ENCODE measurements around the gene MEGF6. TPM values are rescaled to one million over a fixed set of nuclear protein-coding genes. Genes with fewer than 3 reads are reported as not detected.
A peak's percentile ranks its signal among the peaks of the same experiment; 100 is the strongest.

Gene MEGF6
- total and polyA plus RNA-seq, 8 donors, result 40.6 to 108 (median 51.5) TPM

DNA sequence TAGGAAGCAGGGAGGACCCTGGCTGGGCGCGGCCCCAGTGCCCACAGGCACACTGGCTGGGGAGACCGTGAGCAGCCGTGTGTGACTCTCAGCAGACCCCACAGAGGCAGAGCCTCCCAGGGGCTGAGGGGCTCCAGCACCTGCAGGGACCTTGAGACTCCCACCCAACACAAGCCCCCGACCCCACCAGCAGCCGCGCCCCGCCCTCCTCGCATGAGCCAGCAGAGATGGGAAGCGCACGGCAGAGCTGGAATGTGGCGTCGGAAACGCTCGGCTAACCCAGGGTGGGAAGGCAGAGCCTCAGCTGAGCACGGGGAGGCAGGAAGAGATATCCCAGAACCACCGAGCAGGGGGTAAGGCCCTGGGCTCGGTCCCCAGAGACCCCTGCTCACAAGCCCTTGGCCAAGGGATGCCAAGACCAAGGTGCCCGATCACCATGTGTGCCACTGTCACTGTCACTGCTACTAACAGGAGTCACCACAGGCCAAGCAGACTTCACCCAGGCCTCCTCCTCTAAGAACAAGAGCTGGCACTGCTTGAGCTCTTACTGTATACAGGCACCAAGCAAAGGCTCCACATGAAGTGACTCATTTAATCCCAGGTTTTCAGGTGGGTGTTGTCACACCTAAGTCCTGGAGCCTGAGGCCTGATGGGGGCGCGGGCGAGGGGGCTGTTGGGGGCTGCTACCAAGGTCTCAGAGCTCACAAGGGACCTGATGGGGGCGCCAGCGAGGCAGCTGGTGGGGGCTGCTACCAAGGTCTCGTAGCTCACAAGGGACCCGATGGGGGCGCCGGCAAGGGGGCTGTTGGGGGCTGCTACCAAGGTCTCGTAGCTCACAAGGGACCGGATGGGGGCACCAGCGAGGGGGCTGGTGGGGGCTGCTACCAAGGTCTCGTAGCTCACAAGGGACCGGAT, 20.1 kb downstream of the MEGF6 start:
- DNase-seq (no peak), ATAC-seq (peak; percentile 9)
- no peaks in the 10 kb centered on the region for H3K9me3 ChIP-seq
- intact Hi-C loops (cut with DNase I), result no loop called here
- H3K4me3 ChIP-seq, result no peak overlapping the region
- peak overlapping the region; percentile 33 to 55 for H3K27ac ChIP-seq
- no peaks in the 10 kb centered on the region for H3K27me3 ChIP-seq
- H3K36me3 ChIP-seq, result no peaks in the 10 kb centered on the region
- H3K4me1 ChIP-seq, result peaks cover 16 to 31% of the 10 kb centered on the region in 2 donors
- TF ChIP-seq, protein P1, sequence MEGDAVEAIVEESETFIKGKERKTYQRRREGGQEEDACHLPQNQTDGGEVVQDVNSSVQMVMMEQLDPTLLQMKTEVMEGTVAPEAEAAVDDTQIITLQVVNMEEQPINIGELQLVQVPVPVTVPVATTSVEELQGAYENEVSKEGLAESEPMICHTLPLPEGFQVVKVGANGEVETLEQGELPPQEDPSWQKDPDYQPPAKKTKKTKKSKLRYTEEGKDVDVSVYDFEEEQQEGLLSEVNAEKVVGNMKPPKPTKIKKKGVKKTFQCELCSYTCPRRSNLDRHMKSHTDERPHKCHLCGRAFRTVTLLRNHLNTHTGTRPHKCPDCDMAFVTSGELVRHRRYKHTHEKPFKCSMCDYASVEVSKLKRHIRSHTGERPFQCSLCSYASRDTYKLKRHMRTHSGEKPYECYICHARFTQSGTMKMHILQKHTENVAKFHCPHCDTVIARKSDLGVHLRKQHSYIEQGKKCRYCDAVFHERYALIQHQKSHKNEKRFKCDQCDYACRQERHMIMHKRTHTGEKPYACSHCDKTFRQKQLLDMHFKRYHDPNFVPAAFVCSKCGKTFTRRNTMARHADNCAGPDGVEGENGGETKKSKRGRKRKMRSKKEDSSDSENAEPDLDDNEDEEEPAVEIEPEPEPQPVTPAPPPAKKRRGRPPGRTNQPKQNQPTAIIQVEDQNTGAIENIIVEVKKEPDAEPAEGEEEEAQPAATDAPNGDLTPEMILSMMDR (IDR thresholded peaks at IDR 0.05), result no peak

DNA sequence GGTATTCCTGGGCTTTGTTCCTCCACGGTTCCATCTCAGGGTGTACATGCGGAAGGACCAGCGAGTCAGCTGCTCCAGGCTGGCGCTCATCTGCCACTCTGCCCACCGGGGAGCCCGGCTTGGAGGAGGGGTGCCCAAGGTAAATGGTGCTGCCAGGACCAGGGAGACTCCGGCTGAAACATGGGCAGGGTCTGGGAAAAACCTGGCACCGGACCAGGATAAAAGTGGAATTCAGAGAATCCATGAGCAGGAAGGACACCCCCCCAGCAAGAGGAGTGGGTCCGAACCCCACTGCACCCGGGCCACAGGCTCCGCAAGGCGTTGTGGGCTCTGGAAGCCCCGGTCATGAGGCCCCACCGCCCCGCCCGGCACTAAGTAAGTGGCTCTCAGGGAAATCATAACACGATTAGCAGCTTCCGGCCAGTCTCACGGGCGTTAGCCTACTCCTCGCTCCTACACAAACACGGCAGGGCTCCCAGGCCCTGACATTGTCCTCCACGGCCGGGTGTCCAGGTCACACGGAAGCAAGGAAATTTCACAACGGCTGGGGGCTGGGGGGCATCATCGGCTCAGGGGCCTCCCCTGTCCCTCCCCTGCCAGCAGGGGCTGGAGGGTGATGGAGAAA, 21.1 kb downstream of the MEGF6 start:
- no peaks in the 10 kb centered on the region for H3K9me3 ChIP-seq
- intact Hi-C loops (cut with DNase I), result no loop called here
- H3K36me3 ChIP-seq, result no peaks in the 10 kb centered on the region
- peaks cover 16 to 31% of the 10 kb centered on the region in 2 donors for H3K4me1 ChIP-seq
- peak; percentile 88 for ATAC-seq
- H3K27me3 ChIP-seq, result no peaks in the 10 kb centered on the region
- DNase-seq, result peak in 2 of 4 donors; percentile 56 to 74
- TF ChIP-seq, protein P1 (IDR thresholded peaks at IDR 0.05), result no peak
- H3K4me3 ChIP-seq, result no peak overlapping the region
- H3K27ac ChIP-seq, result peak overlapping the region; percentile 33 to 55

DNA sequence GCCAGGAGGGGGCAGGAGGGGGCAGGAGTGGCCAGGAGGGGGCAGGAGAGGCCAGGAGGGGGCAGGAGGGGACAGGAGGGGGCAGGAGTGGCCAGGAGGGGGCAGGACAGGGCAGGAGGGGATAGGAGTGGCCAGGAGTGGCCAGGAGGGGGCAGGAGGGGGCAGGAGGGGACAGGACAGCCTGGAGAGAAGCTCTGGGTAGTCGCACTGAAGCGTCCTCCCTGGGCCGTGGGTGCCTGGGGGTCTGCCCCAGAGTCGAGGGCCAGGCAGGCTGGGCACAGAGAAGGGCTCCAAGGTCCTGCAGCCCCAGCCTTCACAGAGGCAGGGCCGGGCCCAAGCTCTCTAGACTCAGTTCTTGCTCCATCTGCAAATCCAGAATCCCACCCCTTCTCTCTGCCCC, 22.9 kb downstream of the MEGF6 start:
- Histone ChIP-seq H3K4me1 (peaks cover 16 to 25% of the 10 kb centered on the region in 2 donors), H3K27ac (no peak overlapping the region), H3K9me3 (no peaks in the 10 kb centered on the region), H3K4me3 (no peak overlapping the region), H3K27me3 (no peaks in the 10 kb centered on the region), H3K36me3 (no peaks in the 10 kb centered on the region)
- no peak for DNase-seq
- intact Hi-C loops (cut with DNase I), result no loop called here
- TF ChIP-seq, protein P1 (IDR thresholded peaks at IDR 0.05), result no peak
- ATAC-seq, result peak; percentile 3

DNA sequence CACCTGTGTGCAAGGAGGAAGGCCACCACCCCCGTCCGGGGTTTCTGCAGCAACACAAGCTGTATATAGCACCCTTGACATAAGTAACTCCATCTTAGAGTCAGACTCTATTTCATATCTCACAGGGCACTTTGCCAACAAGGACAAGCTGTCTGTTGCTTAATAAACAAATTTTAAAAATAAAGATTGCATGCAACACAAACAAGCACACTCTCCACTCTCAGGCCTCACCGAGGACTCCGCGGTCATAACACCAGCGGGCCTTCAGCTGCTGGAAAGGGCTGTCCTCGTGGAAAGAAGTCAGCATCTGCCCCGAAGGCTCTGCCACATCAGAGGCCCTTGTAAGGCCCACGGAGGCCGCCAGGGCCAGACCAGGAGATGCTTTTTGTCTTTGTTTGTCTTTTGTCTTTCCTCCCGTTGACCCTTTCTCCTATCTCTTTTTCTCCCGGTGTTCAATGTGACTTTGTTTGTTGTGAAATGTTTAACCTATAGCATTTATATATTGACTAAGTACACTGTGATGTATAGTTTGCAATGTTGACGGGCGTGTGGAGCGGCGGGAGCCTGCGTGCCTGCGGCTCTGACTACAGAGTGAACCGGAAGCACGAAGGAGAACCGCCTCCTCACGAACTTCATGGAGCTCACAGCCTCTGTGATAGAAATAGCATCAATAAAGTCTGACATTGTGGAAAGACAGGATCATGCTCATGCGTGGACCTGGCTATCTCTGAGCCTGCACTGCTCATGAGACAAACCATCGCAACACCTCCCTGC, 24.1 kb downstream of the MEGF6 start:
- no peak for ATAC-seq
- TF ChIP-seq, protein P1 (IDR thresholded peaks at IDR 0.05), result no peak
- Histone ChIP-seq H3K27me3 (no peaks in the 10 kb centered on the region), H3K27ac (no peak overlapping the region), H3K36me3 (no peaks in the 10 kb centered on the region), H3K4me3 (no peak overlapping the region), H3K9me3 (no peaks in the 10 kb centered on the region), H3K4me1 (peaks cover 16 to 18% of the 10 kb centered on the region in 2 donors)
- intact Hi-C loops (cut with DNase I), result no loop called here
- no peak for DNase-seq

Measured in left lung (tissue), 10 donors.